Left renal pelvis (tissue), 4 donors: ENCODE data around the gene ZFYVE28. TPM values are rescaled to one million over a fixed set of nuclear protein-coding genes. Genes with fewer than 3 reads are reported as not detected.

Experiments
- DNase-seq, 4 donors: peaks; one replicate each; pipeline ENCODE4 v3.0.0-alpha.2; 2013; ENCODE audit warnings: low read depth in 4 of 4, low spot score in 3 of 4
- polyA plus RNA-seq, 4 donors: library from polyadenylated mRNA; unstranded; fragments of 120-200 nt; gene quantifications; one replicate each; pipeline ENCODE4 v1.2.1, GENCODE V29; 2013; ENCODE audit not compliant: insufficient read length in 4 of 4

Gene ZFYVE28
- polyA plus RNA-seq, 4 donors: 1.7 to 2.9 (median 2.2) TPM

- DNase-seq: no peak
Measured at GRCh38 chr4:2446656-2447564, 28.5 kb upstream of the ZFYVE28 start.

GRCh38 chr4:2445571-2445970 is 27.1 kb upstream of the ZFYVE28 start:
- DNase-seq: no peak

GRCh38 chr4:2445130-2445529 is 26.7 kb upstream of the ZFYVE28 start:
- no peak for DNase-seq

- no peak for DNase-seq
Measured at GRCh38 chr4:2443956-2444740, 25.7 kb upstream of the ZFYVE28 start.

GRCh38 chr4:2443061-2443730 is 24.8 kb upstream of the ZFYVE28 start:
- DNase-seq: no peak

- no peak for DNase-seq
Measured at GRCh38 chr4:2442175-2442993, 23.9 kb upstream of the ZFYVE28 start.

- no peak for DNase-seq
Measured at GRCh38 chr4:2441393-2442174, 23.1 kb upstream of the ZFYVE28 start.

- no peak for DNase-seq
Measured at GRCh38 chr4:2438822-2439718, 20.6 kb upstream of the ZFYVE28 start.

GRCh38 chr4:2437475-2438215 is 19.2 kb upstream of the ZFYVE28 start:
- no peak for DNase-seq

- DNase-seq: no peak
Measured at GRCh38 chr4:2436761-2437474, 18.5 kb upstream of the ZFYVE28 start.

- DNase-seq: no peak
Measured at GRCh38 chr4:2436301-2436700, 17.9 kb upstream of the ZFYVE28 start.

- no peak for DNase-seq
Measured at GRCh38 chr4:2434420-2434819, 16.0 kb upstream of the ZFYVE28 start.

- no peak for DNase-seq
Measured at GRCh38 chr4:2433609-2434350, 15.3 kb upstream of the ZFYVE28 start.

- no peak for DNase-seq
Measured at GRCh38 chr4:2432991-2433530, 14.6 kb upstream of the ZFYVE28 start.

- no peak for DNase-seq
Measured at GRCh38 chr4:2432004-2432403, 13.6 kb upstream of the ZFYVE28 start.
